Testis (tissue), 3 donors: Measurements from ENCODE around the gene CNTN4. TPM values are rescaled to one million over a fixed set of nuclear protein-coding genes. Genes with fewer than 3 reads are reported as not detected.

Experiments
- DNase-seq: peaks from one replicate; pipeline ENCODE4 v3.0.0-alpha.2; 2019
- H3K27ac ChIP-seq, 2 donors: fragments of 200-600 bp; sonication (generic); one replicate each; pipeline ENCODE4 v1.5.1; 2019
- H3K27me3 ChIP-seq: fragments of 200-600 bp; sonication (generic); one replicate; pipeline ENCODE4 v1.5.1; 2019
- H3K36me3 ChIP-seq: fragments of 200-600 bp; sonication (generic); one replicate; pipeline ENCODE4 v1.5.1; 2017; ENCODE audit warnings: low read depth; ENCODE audit errors: missing control alignments
- H3K4me1 ChIP-seq: fragments of 200-600 bp; sonication (generic); one replicate; pipeline ENCODE4 v1.5.1; 2019
- H3K4me3 ChIP-seq, 2 donors: fragments of 200-600 bp; sonication (generic); one replicate each; pipeline ENCODE4 v1.5.1; 2017 to 2019
- H3K9me3 ChIP-seq: fragments of 200-600 bp; sonication (generic); one replicate; pipeline ENCODE4 v1.5.1; 2017
- CTCF ChIP-seq, 3 experiments: fragments of 450-650 bp in 2 of 3; fragments of 200-600 bp in 1 of 3; sonication (generic) in 1 of 3; IDR thresholded peaks; one replicate each; pipeline ENCODE4 v1.5.1; 2016 to 2019; ENCODE audit warnings: antibody characterized with exemption in 3 of 3, mild to moderate bottlenecking in 2 of 3, moderate library complexity in 1 of 3
- POLR2A ChIP-seq: fragments of 450-650 bp; IDR thresholded peaks from one replicate; pipeline ENCODE4 v1.6.1; 2017; ENCODE audit warnings: antibody characterized with exemption, mild to moderate bottlenecking, moderate library complexity
- WGBS, 2 donors: methylation state at CpG; one replicate each; pipeline ENCODE4 v1.1.5; 2018; 5-methylcytosine and 5-hydroxymethylcytosine counted together
- intact Hi-C: fragments of 100-400 bp; cut with DNase I; formaldehyde crosslinking; loops from one replicate; pipeline ENCODE4 v1.15.1; 2023; ENCODE audit warnings: low total_unique reads
- polyA plus RNA-seq: library from polyadenylated mRNA; stranded (reverse); fragments of 350-450 nt; fragmentation: Illumina TruSeq; extraction: RNeasy Lipid Tissue Mini Kit (QIAGEN cat#74804); gene quantifications from one replicate; pipeline ENCODE4 v1.2.3, GENCODE V29; 2014; ENCODE audit warnings: low read depth, low replicate concordance; ENCODE audit not compliant: insufficient read depth
- total RNA-seq, 2 donors: library from RNA; depleted of rRNA; stranded (reverse); fragments of >200 nt; gene quantifications; one replicate each; pipeline ENCODE4 v1.2.3, GENCODE V29; 2016

CNTN4 gene
- total and polyA plus RNA-seq, 3 donors from 2014 or later: 10.4 to 37.7 (median 19.6) TPM

GRCh38 chr3:3071136-3071535 is 972.5 kb downstream of the CNTN4 start:
- intact Hi-C loops: no loop called here
- no peak for DNase-seq
- no peak for TF ChIP-seq POLR2A
- no peaks in the 10 kb centered on the region for H3K9me3 ChIP-seq
- no peaks in the 10 kb centered on the region for H3K4me1 ChIP-seq
- no peaks in the 10 kb centered on the region for H3K27me3 ChIP-seq
- H3K27ac ChIP-seq: no peak overlapping the region
- 51 to 75% methylated on average over 5 of the region's 5 CpGs for WGBS, 2 donors
- H3K4me3 ChIP-seq: no peak overlapping the region
- H3K36me3 ChIP-seq: no peaks in the 10 kb centered on the region

GRCh38 chr3:3074551-3075257 is 976.0 kb downstream of the CNTN4 start:
- no peaks in the 10 kb centered on the region for H3K4me1 ChIP-seq
- TF ChIP-seq CTCF (IDR thresholded peaks at IDR 0.05): no peak
- TF ChIP-seq POLR2A: no peak
- H3K4me3 ChIP-seq: no peak overlapping the region
- 84 to 90% methylated on average over 5 of the region's 5 CpGs for WGBS, 2 donors
- no peaks in the 10 kb centered on the region for H3K9me3 ChIP-seq
- H3K27me3 ChIP-seq: no peaks in the 10 kb centered on the region
- no peak overlapping the region for H3K27ac ChIP-seq
- H3K36me3 ChIP-seq: no peaks in the 10 kb centered on the region
- intact Hi-C loops: no loop called here
- DNase-seq: no peak

GRCh38 chr3:3080309-3080708 is 981.6 kb downstream of the CNTN4 start:
- 68 to 74% methylated on average over 5 of the region's 5 CpGs for WGBS, 2 donors
- DNase-seq: no peak
- intact Hi-C loops: no loop called here

GRCh38 chr3:3081381-3082233 is 982.9 kb downstream of the CNTN4 start:
- DNase-seq: no peak
- no peak overlapping the region for H3K27ac ChIP-seq
- intact Hi-C loops: no loop called here
- no peaks in the 10 kb centered on the region for H3K4me1 ChIP-seq
- no peak overlapping the region for H3K4me3 ChIP-seq
- no peaks in the 10 kb centered on the region for H3K9me3 ChIP-seq
- WGBS, 2 donors: 84 to 86% methylated on average over 9 of the region's 9 CpGs
- no peaks in the 10 kb centered on the region for H3K36me3 ChIP-seq
- no peaks in the 10 kb centered on the region for H3K27me3 ChIP-seq
- TF ChIP-seq POLR2A (no peak), CTCF (IDR thresholded peaks at IDR 0.05) (no peak)

More at GRCh38 chr3:3080309-3080708, 981.6 kb downstream of the CNTN4 start:
- no peak overlapping the region for H3K27ac ChIP-seq
- H3K36me3 ChIP-seq: no peaks in the 10 kb centered on the region
- TF ChIP-seq POLR2A: no peak
- no peak for TF ChIP-seq CTCF (IDR thresholded peaks at IDR 0.05)
- no peaks in the 10 kb centered on the region for H3K27me3 ChIP-seq
- no peaks in the 10 kb centered on the region for H3K4me1 ChIP-seq
- H3K4me3 ChIP-seq: no peak overlapping the region
- H3K9me3 ChIP-seq: no peaks in the 10 kb centered on the region

GRCh38 chr3:3082234-3082924 is 983.7 kb downstream of the CNTN4 start:
- intact Hi-C loops: no loop called here
- 88 to 93% methylated on average over 2 of the region's 2 CpGs for WGBS, 2 donors
- Histone ChIP-seq H3K9me3 (no peaks in the 10 kb centered on the region), H3K4me1 (no peaks in the 10 kb centered on the region), H3K36me3 (no peaks in the 10 kb centered on the region), H3K27ac (no peak overlapping the region), H3K27me3 (no peaks in the 10 kb centered on the region), H3K4me3 (no peak overlapping the region)
- no peak for DNase-seq
- TF ChIP-seq CTCF (IDR thresholded peaks at IDR 0.05) (no peak), POLR2A (no peak)
